Myocyte (in vitro differentiated cells): ENCODE results near the gene SSBP1. TPM values are rescaled to one million over a fixed set of nuclear protein-coding genes. Genes with fewer than 3 reads are reported as not detected.
"Not testable (repeated sequence)": the region's sequence is repeated elsewhere in the genome, so short reads cannot be mapped to it uniquely, and the experiment has no call there.

Experiments
- DNase-seq: peaks from one replicate; pipeline ENCODE4 v3.0.0-alpha.2; 2012; ENCODE audit warnings: low read depth
- total RNA-seq: library from RNA; depleted of rRNA; stranded (reverse); fragments of >200 nt; gene quantifications from 2 replicates; pipeline ENCODE4 v1.2.3, GENCODE V29; 2014

SSBP1 gene
- total RNA-seq, 1 donor from 2014 or later: 193 TPM

DNA sequence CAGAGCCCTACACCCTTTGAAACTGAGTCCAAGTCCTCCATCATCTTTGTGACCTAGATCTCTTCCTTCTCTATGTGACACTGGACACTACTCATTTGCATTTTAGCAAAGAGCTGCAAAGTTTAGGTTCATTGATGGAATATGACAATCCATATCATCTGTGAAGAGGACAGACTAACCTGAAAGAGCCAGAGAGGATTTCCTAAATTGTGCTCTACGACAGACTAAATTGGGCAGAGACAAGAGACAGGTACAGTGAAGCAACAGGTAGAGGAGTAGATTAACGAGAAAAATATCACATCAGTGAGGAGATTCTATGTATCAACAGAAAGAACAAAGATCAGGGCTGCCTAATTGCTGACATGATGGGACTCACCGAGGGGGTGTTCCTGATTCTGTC lies 25.6 kb downstream of the SSBP1 start, which contains the start of gene TAS2R3:
TSS of gene TAS2R3 (plus strand) at position 301 of the 400 bp plus-strand sequence. CDS start at position 363, 62 bp downstream.
- no peak for DNase-seq

DNA sequence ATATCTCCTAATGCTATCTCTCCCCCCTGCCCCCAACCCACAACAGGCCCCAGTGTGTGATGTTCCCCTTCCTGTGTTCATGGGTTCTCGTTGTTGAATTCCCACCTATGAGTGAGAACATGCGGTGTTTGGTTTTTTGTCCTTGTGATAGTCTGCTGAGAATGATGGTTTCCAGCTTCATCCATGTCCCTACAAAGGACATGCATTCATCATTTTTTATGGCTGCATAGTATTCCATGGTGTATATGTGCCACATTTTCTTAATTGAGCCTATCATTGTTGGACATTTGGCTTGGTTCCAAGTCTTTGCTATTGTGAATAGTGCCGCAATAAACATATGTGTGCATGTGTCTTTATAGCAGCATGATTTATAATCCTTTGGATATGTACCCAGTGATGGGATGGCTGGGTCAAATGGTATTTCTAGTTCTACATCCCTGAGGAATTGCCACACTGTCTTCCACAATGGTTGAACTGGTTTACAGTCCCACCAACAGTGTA lies 32.0 kb downstream of the SSBP1 start:
- not testable (repeated sequence) for DNase-seq

DNA sequence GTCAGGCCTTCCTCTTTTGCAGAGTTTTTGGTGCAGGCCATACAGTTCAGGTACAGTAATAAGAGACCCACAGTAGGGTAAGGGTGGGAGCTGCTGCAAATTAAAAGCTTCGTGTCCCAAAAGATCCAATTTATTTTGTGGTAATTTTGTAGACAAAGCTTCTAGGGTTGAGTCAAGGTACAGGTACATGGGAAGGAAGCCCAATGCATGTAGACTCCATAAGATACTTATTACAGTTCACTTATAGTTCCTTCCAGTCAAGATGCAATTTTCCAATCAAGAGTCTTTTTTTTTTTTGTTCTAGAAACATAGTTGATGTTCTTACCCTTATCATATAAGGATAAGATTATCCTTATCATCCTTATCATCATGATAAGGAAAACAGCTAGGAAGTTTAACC lies 38.2 kb downstream of the SSBP1 start, which contains the start of gene TAS2R4:
TSS of gene TAS2R4 (plus strand) at position 301 of the 400 bp plus-strand sequence. CDS start 1,815 bp downstream, outside the sequence.
- no peak for DNase-seq

GRCh38 chr7:141785706-141786552 lies 47.8 kb downstream of the SSBP1 start:
- peak; percentile 71 for DNase-seq

DNA sequence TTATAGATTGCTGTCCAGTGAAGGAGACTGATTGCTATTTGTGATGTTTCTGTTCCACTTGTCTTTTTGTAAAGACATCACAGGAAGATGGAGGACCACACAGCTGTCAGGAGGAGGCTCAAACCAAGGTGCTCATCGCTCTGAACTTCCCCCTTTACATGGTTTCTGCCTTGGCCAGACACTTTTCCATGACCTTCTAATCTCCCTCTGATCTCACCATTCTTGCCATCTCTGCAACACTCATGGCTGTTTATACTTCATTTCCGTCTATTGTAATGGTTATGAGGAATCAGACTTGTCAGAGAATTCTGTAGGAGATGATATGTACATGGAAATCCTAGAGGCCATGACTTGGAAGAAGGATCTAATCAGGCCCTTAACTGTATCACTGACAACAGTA lies 50.1 kb downstream of the SSBP1 start:
- DNase-seq: no peak

DNA sequence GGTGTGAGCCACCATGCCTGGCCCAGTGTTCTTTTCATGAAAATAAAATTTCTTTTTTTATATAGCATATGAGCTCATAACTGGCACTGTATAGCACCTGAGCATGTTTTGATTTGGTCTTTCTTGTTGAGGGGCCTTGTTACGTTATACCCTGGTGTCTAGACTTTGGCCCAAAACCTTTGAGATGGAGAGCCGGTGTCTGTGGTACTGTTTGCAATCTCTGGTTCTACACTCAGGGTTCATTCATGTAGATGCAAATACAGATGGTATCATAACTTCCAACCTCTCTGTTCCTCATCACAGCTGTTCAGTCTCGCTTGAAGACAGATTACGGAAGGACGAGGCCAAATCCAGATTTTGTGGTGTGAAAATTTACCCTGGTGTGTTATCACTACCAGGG lies 51.8 kb downstream of the SSBP1 start, which contains the start of gene TAS2R5:
TSS of gene TAS2R5 (plus strand) at position 301 of the 400 bp plus-strand sequence. CDS start 145 bp downstream, outside the sequence.
- DNase-seq: no peak

- DNase-seq: no peak
Measured at GRCh38 chr7:141792526-141792925, 54.4 kb downstream of the SSBP1 start.

Other genes starting within 250 kb of the SSBP1 start
- gene AGK, start 186.9 kb upstream of the SSBP1 start, total RNA-seq: 27.8 and 31.0 TPM in 2 replicates
- gene DENND11, start 36.2 kb upstream of the SSBP1 start, total RNA-seq: 2.3 TPM in 2 replicates
- not detected in 2 replicates for gene WEE2, start 30.0 kb upstream of the SSBP1 start, total RNA-seq
- gene TAS2R3, start 25.7 kb downstream of the SSBP1 start, total RNA-seq: 0.78 TPM in 1 of 2 replicates, not detected in the other
- gene TAS2R4, start 38.3 kb downstream of the SSBP1 start, total RNA-seq: 0.40 and 0.68 TPM in 2 replicates
- 0.52 and 0.56 TPM in 2 replicates for gene TAS2R5, start 51.9 kb downstream of the SSBP1 start, total RNA-seq
- not detected in 2 replicates for gene PRSS37, start 103.1 kb downstream of the SSBP1 start, total RNA-seq
- not detected in 2 replicates for gene OR9A4, start 178.0 kb downstream of the SSBP1 start, total RNA-seq
- 0.16 TPM in 1 of 2 replicates, not detected in the other for gene CLEC5A, start 208.6 kb downstream of the SSBP1 start, total RNA-seq
- gene TAS2R38, start 235.4 kb downstream of the SSBP1 start, total RNA-seq: not detected in 2 replicates